PC-9 (cell line): ENCODE measurements around the gene MYOM1. TPM values are rescaled to one million over a fixed set of nuclear protein-coding genes. Genes with fewer than 3 reads are reported as not detected.

Source experiments
- BruUV-seq: library from RNA; stranded (reverse); fragments of 400-500 nt; replicated peaks from 2 replicates; lab custom pipeline; 2021; lab: Mats Ljungman, UMichigan
- CTCF ChIA-PET: fragments of 300-600 bp; sonication (Branson Sonifier 250); formaldehyde crosslinking; loops from one replicate; lab custom pipeline; 2022; ENCODE audit warnings: antibody characterized with exemption; lab: Charles Lee
- POLR2A ChIA-PET: fragments of 300-600 bp; sonication (Branson Sonifier 250); formaldehyde crosslinking; loops from one replicate; lab custom pipeline; 2022; ENCODE audit warnings: antibody characterized with exemption; ENCODE audit not compliant: unreplicated experiment; lab: Charles Lee
- DNase-seq, 2 experiments: peaks; one replicate each; pipeline versions ENCODE4 v3.0.0 to v3.0.0-alpha.2; 2015 to 2022; ENCODE audit warnings: mixed read lengths in 1 of 2
- H2AFZ ChIP-seq: fragments of 200-600 bp; sonication (generic); 2 replicates; pipeline ENCODE4 v1.8.1; 2017; ENCODE audit warnings: antibody characterized with exemption
- H3F3A ChIP-seq: fragments of 200-600 bp; sonication (generic); 2 replicates; pipeline ENCODE4 v1.8.1; 2017; ENCODE audit warnings: antibody characterized with exemption, mild to moderate bottlenecking, low read depth; ENCODE audit not compliant: insufficient read depth
- H3K27ac ChIP-seq: fragments of 200-600 bp; sonication (generic); 2 replicates; pipeline ENCODE4 v1.6.1; 2016; ENCODE audit warnings: mixed run types
- H3K27me3 ChIP-seq: fragments of 200-600 bp; sonication (generic); 2 replicates; pipeline ENCODE4 v1.6.1; 2016; ENCODE audit warnings: low read depth, mixed run types; ENCODE audit not compliant: insufficient read depth
- H3K36me3 ChIP-seq: fragments of 200-600 bp; sonication (generic); 2 replicates; pipeline ENCODE4 v1.6.1; 2016; ENCODE audit warnings: low read depth, mixed run types
- H3K4me1 ChIP-seq: fragments of 200-600 bp; sonication (generic); replicated peaks from 2 replicates; pipeline ENCODE4 v1.6.1; 2016; ENCODE audit warnings: mixed run types; ENCODE audit not compliant: insufficient read depth
- H3K4me2 ChIP-seq: fragments of 200-600 bp; sonication (generic); 2 replicates; pipeline ENCODE4 v1.6.1; 2017; ENCODE audit warnings: mixed run types
- H3K4me3 ChIP-seq: fragments of 200-600 bp; sonication (generic); 2 replicates; pipeline ENCODE4 v1.6.1; 2016; ENCODE audit warnings: mixed run types
- H3K79me2 ChIP-seq: fragments of 200-600 bp; sonication (generic); 2 replicates; pipeline ENCODE4 v1.6.1; 2017; ENCODE audit warnings: low read depth, mixed run types
- H3K9me2 ChIP-seq: fragments of 200-600 bp; sonication (generic); 2 replicates; pipeline ENCODE4 v1.8.1; 2017; ENCODE audit warnings: mild to moderate bottlenecking; ENCODE audit not compliant: insufficient read depth
- H3K9me3 ChIP-seq: fragments of 200-600 bp; sonication (generic); 2 replicates; pipeline ENCODE4 v1.8.1; 2016; ENCODE audit warnings: low read depth; ENCODE audit not compliant: insufficient read depth
- H4K20me1 ChIP-seq: fragments of 200-600 bp; sonication (generic); 2 replicates; pipeline ENCODE4 v1.8.1; 2017; ENCODE audit not compliant: insufficient read depth
- EZH2 ChIP-seq: fragments of 200-600 bp; sonication (generic); IDR thresholded peaks from 2 replicates; pipeline ENCODE4 v1.8.0; 2017; ENCODE audit warnings: antibody characterized with exemption, low read depth
- intact Hi-C: fragments of 100-400 bp; cut with micrococcal nuclease; formaldehyde crosslinking; loops from one replicate; pipeline ENCODE4 v1.10.0; 2022; ENCODE audit not compliant: unreplicated experiment
- total RNA-seq: library from RNA; stranded (reverse); gene quantifications from 2 replicates; pipeline ENCODE4 v1.2.3, GENCODE V29; 2021
- TF ChIP-seq, protein P1 (sequence below): fragments of 200-600 bp; sonication (generic); conservative IDR thresholded peaks from 2 replicates; pipeline ENCODE4 v1.6.1; 2017; ENCODE audit warnings: mixed run types, antibody characterized with exemption, mild to moderate bottlenecking, moderate library complexity

Gene MYOM1
- total RNA-seq, 1 experiment from 2014 or later: 1.3 TPM

- intact Hi-C loops: no loop called here
- peak overlapping the region; percentile 54 for H3K4me2 ChIP-seq
- BruUV-seq: TSS peak; percentile 22
Measured at GRCh38 chr18:3250237-3251107, 30.7 kb upstream of the MYOM1 start.

GRCh38 chr18:3248658-3249359, 29.0 kb upstream of the MYOM1 start:
- intact Hi-C loops: loop anchor here (5.0 kb wide), 2 partner anchors 482 to 677 kb away; partner anchors contain the start of genes METTL4 and NDC80
- 0 out of 2 replicates have a peak, but pooled peaks cover 6% of the 10 kb centered on the region for H4K20me1 ChIP-seq
- no peaks in the 10 kb centered on the region for H3K9me3 ChIP-seq
- peaks cover 30% of the 10 kb centered on the region for H3K36me3 ChIP-seq
- no TSS peak for BruUV-seq
- TF ChIP-seq, protein P1, sequence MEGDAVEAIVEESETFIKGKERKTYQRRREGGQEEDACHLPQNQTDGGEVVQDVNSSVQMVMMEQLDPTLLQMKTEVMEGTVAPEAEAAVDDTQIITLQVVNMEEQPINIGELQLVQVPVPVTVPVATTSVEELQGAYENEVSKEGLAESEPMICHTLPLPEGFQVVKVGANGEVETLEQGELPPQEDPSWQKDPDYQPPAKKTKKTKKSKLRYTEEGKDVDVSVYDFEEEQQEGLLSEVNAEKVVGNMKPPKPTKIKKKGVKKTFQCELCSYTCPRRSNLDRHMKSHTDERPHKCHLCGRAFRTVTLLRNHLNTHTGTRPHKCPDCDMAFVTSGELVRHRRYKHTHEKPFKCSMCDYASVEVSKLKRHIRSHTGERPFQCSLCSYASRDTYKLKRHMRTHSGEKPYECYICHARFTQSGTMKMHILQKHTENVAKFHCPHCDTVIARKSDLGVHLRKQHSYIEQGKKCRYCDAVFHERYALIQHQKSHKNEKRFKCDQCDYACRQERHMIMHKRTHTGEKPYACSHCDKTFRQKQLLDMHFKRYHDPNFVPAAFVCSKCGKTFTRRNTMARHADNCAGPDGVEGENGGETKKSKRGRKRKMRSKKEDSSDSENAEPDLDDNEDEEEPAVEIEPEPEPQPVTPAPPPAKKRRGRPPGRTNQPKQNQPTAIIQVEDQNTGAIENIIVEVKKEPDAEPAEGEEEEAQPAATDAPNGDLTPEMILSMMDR: no peak
- no peak for TF ChIP-seq EZH2
- ChIA-PET CTCF (no interaction called here), POLR2A (interaction anchor here (0.6 to 2.4 kb wide), 6 partner anchors 13 to 417 kb away, joined by 4 to 21 read pairs (median 10); partner anchors contain the start of gene MYL12B)
- DNase-seq: peak in 1 of 2 experiments; percentile 69
- peaks cover 27% of the 10 kb centered on the region for H3F3A ChIP-seq
- no peak overlapping the region for H2AFZ ChIP-seq
- H3K4me2 ChIP-seq: peak overlapping the region; percentile 85
- H3K27me3 ChIP-seq: no peaks in the 10 kb centered on the region
- peaks cover 72% of the 10 kb centered on the region for H3K79me2 ChIP-seq
- H3K27ac ChIP-seq: peak overlapping the region; percentile 87
- no peaks in the 10 kb centered on the region for H3K9me2 ChIP-seq
- peak overlapping the region; percentile 86 for H3K4me3 ChIP-seq
- peaks cover 36% of the 10 kb centered on the region for H3K4me1 ChIP-seq

More at GRCh38 chr18:3250237-3251107, 30.7 kb upstream of the MYOM1 start:
- TF ChIP-seq, protein P1: no peak
- no peak for TF ChIP-seq EZH2
- ChIA-PET POLR2A (interaction anchor here (0.5 to 0.7 kb wide), 11 partner anchors 12 to 544 kb away, joined by 3 to 9 read pairs (median 4); no protein-coding TSS in a partner anchor), CTCF (interaction anchor here (0.6 to 0.9 kb wide), 4 partner anchors 26 to 745 kb away, joined by 3 to 12 read pairs (median 4); partner anchors contain the start of gene LPIN2)
- Histone ChIP-seq H2AFZ (no peak overlapping the region), H3K9me2 (no peaks in the 10 kb centered on the region), H3K27me3 (no peaks in the 10 kb centered on the region), H3K27ac (peak overlapping the region; percentile 65), H3K9me3 (no peaks in the 10 kb centered on the region), H3K4me1 (peaks cover 30% of the 10 kb centered on the region), H3K4me3 (peak overlapping the region; percentile 39; the same call in 1 of the 2 replicates), H3K79me2 (peaks cover 68% of the 10 kb centered on the region), H3K36me3 (peaks cover 46% of the 10 kb centered on the region), H4K20me1 (0 out of 2 replicates have a peak, but pooled peaks cover 6% of the 10 kb centered on the region), H3F3A (peaks cover 41% of the 10 kb centered on the region)
- peak in 1 of 2 experiments; percentile 84 for DNase-seq
